GM12891 (cell line): ENCODE measurements around the gene RPUSD3.

ENCODE experiments used
- PAX5 ChIP-seq: IDR thresholded peaks from 2 replicates; pipeline ENCODE4 v1.6.1; 2011; ENCODE audit warnings: low read length, moderate library complexity, mild to moderate bottlenecking; ENCODE audit not compliant: insufficient read depth, severe bottlenecking
- POLR2A ChIP-seq: IDR thresholded peaks from 2 replicates; pipeline ENCODE4 v1.6.1; 2011; ENCODE audit warnings: low read depth, low read length, control low read depth
- POLR2AphosphoS5 ChIP-seq: IDR thresholded peaks from 2 replicates; pipeline ENCODE4 v1.6.1; 2011; ENCODE audit warnings: low read depth, low read length, control low read depth
- POU2F2 ChIP-seq: IDR thresholded peaks from 2 replicates; pipeline ENCODE4 v1.6.1; 2011; ENCODE audit warnings: low read depth, mild to moderate bottlenecking, control low read depth, low read length, moderate library complexity
- SPI1 ChIP-seq: IDR thresholded peaks from 2 replicates; pipeline ENCODE4 v1.6.1; 2011; ENCODE audit warnings: low read depth, low read length, control low read depth
- TAF1 ChIP-seq: IDR thresholded peaks from 2 replicates; pipeline ENCODE4 v1.6.1; 2011; ENCODE audit warnings: low read depth, low read length, control low read depth

DNA sequence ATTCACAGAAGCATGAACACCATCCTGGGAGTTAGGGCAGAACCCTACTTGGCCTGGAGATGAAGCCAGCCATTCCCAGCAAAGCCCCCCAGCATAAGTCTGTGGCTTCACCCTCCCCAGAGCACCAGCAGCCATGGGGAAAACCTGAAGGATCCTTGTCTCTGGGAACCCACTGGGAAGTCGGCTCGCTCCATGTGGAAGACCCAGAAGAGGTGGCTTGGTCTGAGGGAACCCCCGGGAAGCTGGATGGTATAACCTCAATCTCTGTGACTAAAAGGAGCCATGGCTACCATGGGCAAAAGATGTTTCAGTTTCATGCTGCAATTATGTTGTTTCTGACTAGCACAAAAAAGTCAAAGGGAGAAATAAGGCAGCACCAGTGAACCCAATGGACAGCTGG lies 11.8 kb upstream of the RPUSD3 start:
- TF ChIP-seq TAF1 (no peak), POU2F2 (no peak), POLR2A (no peak), POLR2AphosphoS5 (no peak), PAX5 (no peak), SPI1 (no peak)
